B cell (primary cell): Measurements from ENCODE around the gene SLC47A2. TPM values are rescaled to one million over a fixed set of nuclear protein-coding genes. Genes with fewer than 3 reads are reported as not detected.

Source experiments
- ATAC-seq: fragments of 200-7000 bp; cut with Tn5 transposase; one replicate; pipeline ENCODE4 v1.10.0; 2021; ENCODE audit warnings: low read depth, mild to moderate bottlenecking, moderate number of reproducible peaks, moderate library complexity
- CTCF ChIA-PET: fragments of 350-600 bp; sonication (Branson Sonifier 250); formaldehyde crosslinking; loops from one replicate; lab custom pipeline; 2021; ENCODE audit warnings: antibody characterized with exemption, inconsistent platforms; lab: Charles Lee
- POLR2A ChIA-PET: fragments of 350-600 bp; sonication (Branson Sonifier 250); formaldehyde crosslinking; loops from one replicate; lab custom pipeline; 2021; ENCODE audit warnings: antibody characterized with exemption; lab: Charles Lee
- DNase-seq: peaks from one replicate; pipeline ENCODE4 v3.0.0; 2013
- H2AFZ ChIP-seq: 2 replicates; pipeline ENCODE4 v1.6.1; 2012; ENCODE audit warnings: mild to moderate bottlenecking, low read depth, low read length; ENCODE audit not compliant: insufficient read depth, poor library complexity, severe bottlenecking
- H3K27ac ChIP-seq, 2 donors: 1 replicate in 1 of 2; 2 replicates in 1 of 2; pipeline ENCODE4 v1.5.1; 2012 to 2013; ENCODE audit warnings: low read length in 2 of 2, mild to moderate bottlenecking in 2 of 2, moderate library complexity in 1 of 2
- H3K27me3 ChIP-seq, 4 experiments: fragments of 200-600 bp in 1 of 4; sonication (generic) in 1 of 4; replicated peaks in 1 of 4; 1 replicate in 2 of 4; 2 replicates in 2 of 4; pipeline versions ENCODE4 v1.6.1 to v1.7.0; 2013 to 2016; ENCODE audit warnings: low read length in 3 of 4, mild to moderate bottlenecking in 2 of 4, mixed read lengths in 1 of 4, moderate library complexity in 1 of 4; ENCODE audit not compliant: insufficient read depth in 4 of 4, control insufficient read depth in 3 of 4; ENCODE audit errors: control extremely low read depth in 1 of 4
- H3K36me3 ChIP-seq, 2 experiments: replicated peaks in 1 of 2; 1 replicate in 1 of 2; 2 replicates in 1 of 2; pipeline versions ENCODE4 v1.6.1 to v1.7.1; 2013; ENCODE audit warnings: low read length in 1 of 2; ENCODE audit not compliant: insufficient read depth in 2 of 2, control insufficient read depth in 1 of 2; ENCODE audit errors: control extremely low read depth in 1 of 2, extremely low read depth in 1 of 2
- H3K4me1 ChIP-seq, 2 donors: fragments of 200-600 bp in 1 of 2; sonication (generic) in 1 of 2; 1 replicate in 1 of 2; 2 replicates in 1 of 2; pipeline versions ENCODE4 v1.5.1 to v1.6.1; 2013 to 2017; ENCODE audit warnings: low read length in 2 of 2; ENCODE audit not compliant: control insufficient read depth in 2 of 2, insufficient read depth in 2 of 2
- H3K4me2 ChIP-seq: replicated peaks from 2 replicates; pipeline ENCODE3; 2012; ENCODE audit warnings: mild to moderate bottlenecking, low read depth, low read length; ENCODE audit not compliant: poor library complexity, severe bottlenecking
- H3K4me3 ChIP-seq, 5 experiments: fragments of 200-600 bp in 1 of 5; sonication (generic) in 1 of 5; 1 replicate in 3 of 5; 2 replicates in 2 of 5; pipeline versions ENCODE4 v1.5.1 to v1.7.0; 2011 to 2016; ENCODE audit warnings: low read length in 4 of 5, mild to moderate bottlenecking in 4 of 5, low read depth in 2 of 5, control low read depth in 1 of 5, moderate library complexity in 1 of 5; ENCODE audit not compliant: insufficient read depth in 1 of 5; ENCODE audit errors: control extremely low read depth in 1 of 5, extremely low read depth in 1 of 5
- H3K79me2 ChIP-seq: fragments of 200-600 bp; sonication (generic); one replicate; pipeline ENCODE4 v1.6.0; 2016; ENCODE audit warnings: low read length; ENCODE audit not compliant: control insufficient read depth, insufficient read depth
- H3K9ac ChIP-seq: fragments of 200-600 bp; sonication (generic); 2 replicates; pipeline ENCODE4 v1.6.1; 2017; ENCODE audit warnings: mild to moderate bottlenecking, low read length, moderate library complexity
- H3K9me3 ChIP-seq, 3 donors: one replicate each; pipeline versions ENCODE4 v1.6.1 to v1.7.1; 2013; ENCODE audit warnings: low read length in 2 of 3; ENCODE audit not compliant: control insufficient read depth in 2 of 3, insufficient read depth in 1 of 3; ENCODE audit errors: control extremely low read depth in 1 of 3
- H4K20me1 ChIP-seq: 2 replicates; pipeline ENCODE4 v1.6.0; 2012; ENCODE audit warnings: mild to moderate bottlenecking, low read length; ENCODE audit not compliant: insufficient read depth, control insufficient read depth, poor library complexity, severe bottlenecking
- H3K27ac Mint-ChIP-seq: one replicate; pipeline ENCODE4 v1.8.0; 2021; ENCODE audit warnings: mixed read lengths
- H3K27me3 Mint-ChIP-seq: one replicate; pipeline ENCODE4 v1.8.0; 2021; ENCODE audit warnings: mixed read lengths
- H3K4me1 Mint-ChIP-seq: one replicate; pipeline ENCODE4 v1.8.0; 2021; ENCODE audit warnings: mixed read lengths
- H3K4me3 Mint-ChIP-seq: one replicate; pipeline ENCODE4 v1.8.0; 2021; ENCODE audit warnings: mixed read lengths
- H3K9me3 Mint-ChIP-seq: one replicate; pipeline ENCODE4 v1.8.0; 2022; ENCODE audit warnings: mixed read lengths; ENCODE audit not compliant: insufficient read depth
- CTCF ChIP-seq: fragments of 200-600 bp; IDR thresholded peaks from one replicate; pipeline ENCODE4 v1.8.0; 2022; ENCODE audit warnings: antibody characterized with exemption, mild to moderate bottlenecking
- EZH2 ChIP-seq: IDR thresholded peaks from 2 replicates; pipeline ENCODE4 v1.6.1; 2012; ENCODE audit warnings: borderline replicate concordance, low read depth, mild to moderate bottlenecking, moderate library complexity, low read length; ENCODE audit not compliant: insufficient read depth, poor library complexity, severe bottlenecking
- WGBS: methylation state at CpG from one replicate; pipeline ENCODE4 v1.1.5; 2013; ENCODE audit warnings: missing lambda C conversion rate; ENCODE audit not compliant: insufficient coverage; 5-methylcytosine and 5-hydroxymethylcytosine counted together
- intact Hi-C: fragments of 100-400 bp; cut with micrococcal nuclease; formaldehyde crosslinking; loops from one replicate; pipeline ENCODE4 v1.10.0; 2022
- polyA plus RNA-seq: library from polyadenylated mRNA; depleted of rRNA; stranded (reverse); fragments of >200 nt; gene quantifications from 2 replicates; pipeline ENCODE4 v1.2.3, GENCODE V29; 2012
- total RNA-seq, 2 donors: library from RNA; stranded (reverse); fragments of 120-200 nt in 1 of 2; gene quantifications; 1 replicate in 1 of 2; 2 replicates in 1 of 2; pipeline versions ENCODE4 v1.2.3 to v1.2.4, GENCODE V29; 2013 to 2022

Gene SLC47A2
- total and polyA plus RNA-seq, 2 donors (not counting 1 experiment from before 2014, with no cell fraction given) = not detected

- Histone ChIP-seq H3K4me3 (no peak overlapping the region), H2AFZ (no peak overlapping the region), H3K79me2 (no peaks in the 10 kb centered on the region), H3K4me1 (peaks cover 14 to 15% of the 10 kb centered on the region in 2 donors), H3K4me2 (no peak overlapping the region), H4K20me1 (no peaks in the 10 kb centered on the region), H3K36me3 (peaks cover 3 to 16% of the 10 kb centered on the region in 2 experiments), H3K9ac (no peak overlapping the region), H3K9me3 (peaks cover 0 to 4% (median 0%) of the 10 kb centered on the region in 3 donors), H3K27me3 (no peaks in the 10 kb centered on the region), H3K27ac (no peak overlapping the region)
- intact Hi-C loops = no loop called here
- POLR2A ChIA-PET = no interaction called here
- DNase-seq = no peak
- peaks cover 50% of the 10 kb centered on the region for H3K4me1 Mint-ChIP-seq
- WGBS = 100% methylated on average over 3 of the region's 3 CpGs
- H3K27ac Mint-ChIP-seq = no peak overlapping the region
- H3K27me3 Mint-ChIP-seq = no peaks in the 10 kb centered on the region
- TF ChIP-seq EZH2 (no peak), CTCF (no peak)
- H3K9me3 Mint-ChIP-seq = no peaks in the 10 kb centered on the region
- CTCF ChIA-PET = interaction anchor here (1.0 to 2.1 kb wide), 3 partner anchors 114 to 139 kb away, joined by 3 to 8 read pairs (median 5); no protein-coding TSS in a partner anchor
- ATAC-seq = no peak
- no peak overlapping the region for H3K4me3 Mint-ChIP-seq
These were observed 63.8 kb downstream of the SLC47A2 start for GRCh38 chr17:19652595-19652994.

DNA sequence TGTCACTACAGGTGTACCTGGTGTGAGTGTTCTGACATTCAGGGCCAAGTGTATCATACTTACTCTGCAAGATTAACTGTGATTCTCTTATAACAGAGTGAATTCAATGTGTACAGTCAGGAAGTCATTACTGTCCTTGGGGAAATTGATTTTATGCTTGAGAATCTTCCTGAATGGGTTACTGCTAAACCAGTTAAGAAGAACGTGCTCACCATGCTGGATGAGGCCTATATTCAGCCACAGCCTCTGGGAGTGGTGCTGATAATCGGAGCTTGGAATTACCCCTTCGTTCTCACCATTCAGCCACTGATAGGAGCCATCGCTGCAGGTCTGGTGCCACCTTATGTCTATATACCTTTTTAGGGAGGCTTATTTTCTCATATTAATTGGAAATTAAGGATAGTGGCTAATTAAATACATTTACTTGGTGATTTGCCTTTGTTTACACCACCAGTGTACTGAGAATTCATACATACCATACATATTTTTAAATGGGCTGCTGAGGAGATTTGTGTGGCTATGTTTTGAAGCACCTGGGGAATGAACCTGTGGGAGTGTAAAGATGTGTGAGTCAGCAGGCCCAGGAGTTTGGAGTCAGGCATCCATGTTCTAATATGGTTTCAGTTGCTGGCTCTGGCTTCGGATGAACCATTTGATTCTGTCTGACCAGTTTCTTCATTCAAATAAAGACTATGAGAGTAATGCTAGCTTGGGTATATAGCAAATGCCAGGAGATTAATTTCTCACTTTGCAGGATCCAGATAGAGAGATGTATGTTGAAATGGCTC, 64.7 kb downstream of the SLC47A2 start:
- no peak for DNase-seq
- no peaks in the 10 kb centered on the region for H3K27me3 ChIP-seq
- H3K27ac ChIP-seq = no peak overlapping the region
- H3K4me3 Mint-ChIP-seq = no peak overlapping the region
- no peak overlapping the region for H3K27ac Mint-ChIP-seq
- H3K9ac ChIP-seq = no peak overlapping the region
- H3K4me1 Mint-ChIP-seq = peaks cover 50% of the 10 kb centered on the region
- WGBS = 0% methylated on average over 1 of the region's 5 CpGs
- H3K79me2 ChIP-seq = no peaks in the 10 kb centered on the region
- no peaks in the 10 kb centered on the region for H4K20me1 ChIP-seq
- no peak overlapping the region for H2AFZ ChIP-seq
- H3K27me3 Mint-ChIP-seq = no peaks in the 10 kb centered on the region
- intact Hi-C loops = no loop called here
- no peak for TF ChIP-seq CTCF
- no peak for TF ChIP-seq EZH2
- H3K9me3 ChIP-seq = peaks cover 0 to 4% (median 0%) of the 10 kb centered on the region in 3 donors
- ChIA-PET POLR2A (no interaction called here), CTCF (interaction anchor here (1.0 to 2.1 kb wide), 3 partner anchors 115 to 138 kb away, joined by 3 to 8 read pairs (median 5); no protein-coding TSS in a partner anchor)
- H3K36me3 ChIP-seq = peaks cover 0 to 16% of the 10 kb centered on the region in 2 experiments
- H3K9me3 Mint-ChIP-seq = no peaks in the 10 kb centered on the region
- no peak overlapping the region for H3K4me2 ChIP-seq
- ATAC-seq = no peak
- no peak overlapping the region for H3K4me3 ChIP-seq
- H3K4me1 ChIP-seq = peaks cover 16 to 19% of the 10 kb centered on the region in 2 donors
